Erythroblast (primary cell): Measurements from ENCODE around the gene TMEM141.

Source experiments
- GATA1 ChIP-seq: IDR thresholded peaks from 2 replicates; pipeline ENCODE4 v1.6.1; 2011; ENCODE audit warnings: low read depth, mild to moderate bottlenecking, control low read depth, low read length, moderate library complexity
- POLR2A ChIP-seq: IDR thresholded peaks from 2 replicates; pipeline ENCODE4 v1.6.1; 2011; ENCODE audit warnings: mild to moderate bottlenecking, low read length

- no peak for TF ChIP-seq POLR2A
- no peak for TF ChIP-seq GATA1
Measured at GRCh38 chr9:136798708-136799078, 7.5 kb downstream of the TMEM141 start.
